Peyer's patch (tissue), 4 donors: ENCODE data around the gene BUB3. TPM values are rescaled to one million over a fixed set of nuclear protein-coding genes. Genes with fewer than 3 reads are reported as not detected.

Experiments
- DNase-seq, 3 donors: peaks; one replicate each; pipeline ENCODE4 v3.0.0-alpha.2; 2017 to 2019
- H3K27ac ChIP-seq, 4 donors: fragments of 200-600 bp; sonication (generic); one replicate each; pipeline ENCODE4 v1.5.1; 2016 to 2019
- H3K27me3 ChIP-seq, 2 donors: fragments of 200-600 bp; sonication (generic); one replicate each; pipeline ENCODE4 v1.5.1; 2019
- H3K36me3 ChIP-seq, 3 donors: fragments of 200-600 bp; sonication (generic); one replicate each; pipeline ENCODE4 v1.5.1; 2016 to 2019
- H3K4me1 ChIP-seq, 4 donors: fragments of 200-600 bp; sonication (generic); one replicate each; pipeline ENCODE4 v1.5.1; 2016 to 2019
- H3K4me3 ChIP-seq, 4 donors: fragments of 200-600 bp; sonication (generic); 1 replicate in 3 of 4; 2 replicates in 1 of 4; pipeline ENCODE4 v1.5.1; 2016 to 2019; ENCODE audit warnings: mild to moderate bottlenecking in 1 of 4
- H3K9me3 ChIP-seq, 4 donors: fragments of 200-600 bp; sonication (generic); one replicate each; pipeline ENCODE4 v1.5.1; 2016 to 2019; ENCODE audit warnings: mild to moderate bottlenecking in 1 of 4
- POLR2A ChIP-seq, 2 donors: fragments of 450-650 bp; IDR thresholded peaks; one replicate each; pipeline ENCODE4 v1.5.1; 2017; ENCODE audit warnings: antibody characterized with exemption in 2 of 2, mild to moderate bottlenecking in 2 of 2, moderate library complexity in 2 of 2
- total RNA-seq, 4 donors: library from RNA; depleted of rRNA; stranded (reverse); fragments of >200 nt; gene quantifications; one replicate each; pipeline ENCODE4 v1.1.0, GENCODE V29; 2016
- TF ChIP-seq, protein P1 (sequence below), 6 experiments: fragments of 450-650 bp in 4 of 6; fragments of 200-600 bp in 2 of 6; sonication (generic) in 1 of 6; IDR thresholded peaks; one replicate each; pipeline ENCODE4 v1.5.1; 2017 to 2019; ENCODE audit warnings: antibody characterized with exemption in 6 of 6, mild to moderate bottlenecking in 3 of 6, moderate library complexity in 1 of 6

BUB3 gene
- total RNA-seq, 4 donors from 2014 or later, result 51.1 to 168 (median 102) TPM

DNA sequence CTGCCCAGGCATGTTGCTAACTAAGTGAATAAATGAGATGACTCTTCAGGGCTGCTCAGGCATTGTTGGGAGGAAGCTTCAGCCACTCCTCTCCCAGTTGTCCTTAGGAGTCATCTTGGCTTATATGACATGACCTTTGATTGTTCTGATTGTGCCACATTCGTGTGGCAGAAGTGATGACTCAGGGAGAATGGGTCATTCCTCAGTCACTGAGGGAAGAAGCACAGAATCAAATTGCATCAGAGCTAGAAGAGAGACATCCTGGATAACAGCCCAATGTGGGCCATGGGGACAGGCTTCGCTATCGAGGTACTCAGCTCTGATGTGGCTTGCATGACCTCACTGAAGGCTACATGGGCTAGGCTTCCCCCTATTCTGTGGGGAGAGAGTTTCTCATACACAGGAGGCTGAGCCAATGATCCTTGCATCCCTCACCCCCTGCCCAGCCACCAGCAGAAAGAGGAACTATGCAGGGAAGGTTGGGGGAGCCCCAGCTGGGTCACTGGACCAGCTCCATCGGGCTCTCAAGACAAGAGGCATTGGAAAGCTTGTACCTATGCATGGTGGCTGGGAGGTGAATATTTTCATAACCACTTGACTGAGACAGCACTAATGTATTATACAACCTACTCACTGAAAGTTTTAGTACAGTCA lies 24.5 kb upstream of the BUB3 start:
- no peak for DNase-seq
- H3K27ac ChIP-seq, result no peak overlapping the region
- peaks cover 0 to 30% of the 10 kb centered on the region in 2 donors for H3K27me3 ChIP-seq
- no peak overlapping the region for H3K4me3 ChIP-seq
- no peaks in the 10 kb centered on the region for H3K36me3 ChIP-seq
- TF ChIP-seq, protein P1, sequence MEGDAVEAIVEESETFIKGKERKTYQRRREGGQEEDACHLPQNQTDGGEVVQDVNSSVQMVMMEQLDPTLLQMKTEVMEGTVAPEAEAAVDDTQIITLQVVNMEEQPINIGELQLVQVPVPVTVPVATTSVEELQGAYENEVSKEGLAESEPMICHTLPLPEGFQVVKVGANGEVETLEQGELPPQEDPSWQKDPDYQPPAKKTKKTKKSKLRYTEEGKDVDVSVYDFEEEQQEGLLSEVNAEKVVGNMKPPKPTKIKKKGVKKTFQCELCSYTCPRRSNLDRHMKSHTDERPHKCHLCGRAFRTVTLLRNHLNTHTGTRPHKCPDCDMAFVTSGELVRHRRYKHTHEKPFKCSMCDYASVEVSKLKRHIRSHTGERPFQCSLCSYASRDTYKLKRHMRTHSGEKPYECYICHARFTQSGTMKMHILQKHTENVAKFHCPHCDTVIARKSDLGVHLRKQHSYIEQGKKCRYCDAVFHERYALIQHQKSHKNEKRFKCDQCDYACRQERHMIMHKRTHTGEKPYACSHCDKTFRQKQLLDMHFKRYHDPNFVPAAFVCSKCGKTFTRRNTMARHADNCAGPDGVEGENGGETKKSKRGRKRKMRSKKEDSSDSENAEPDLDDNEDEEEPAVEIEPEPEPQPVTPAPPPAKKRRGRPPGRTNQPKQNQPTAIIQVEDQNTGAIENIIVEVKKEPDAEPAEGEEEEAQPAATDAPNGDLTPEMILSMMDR (IDR thresholded peaks at IDR 0.05), result no peak
- no peak for TF ChIP-seq POLR2A (IDR thresholded peaks at IDR 0.05)
- H3K9me3 ChIP-seq, result no peaks in the 10 kb centered on the region
- H3K4me1 ChIP-seq, result peaks cover 0 to 22% (median 10%) of the 10 kb centered on the region in 4 donors

DNA sequence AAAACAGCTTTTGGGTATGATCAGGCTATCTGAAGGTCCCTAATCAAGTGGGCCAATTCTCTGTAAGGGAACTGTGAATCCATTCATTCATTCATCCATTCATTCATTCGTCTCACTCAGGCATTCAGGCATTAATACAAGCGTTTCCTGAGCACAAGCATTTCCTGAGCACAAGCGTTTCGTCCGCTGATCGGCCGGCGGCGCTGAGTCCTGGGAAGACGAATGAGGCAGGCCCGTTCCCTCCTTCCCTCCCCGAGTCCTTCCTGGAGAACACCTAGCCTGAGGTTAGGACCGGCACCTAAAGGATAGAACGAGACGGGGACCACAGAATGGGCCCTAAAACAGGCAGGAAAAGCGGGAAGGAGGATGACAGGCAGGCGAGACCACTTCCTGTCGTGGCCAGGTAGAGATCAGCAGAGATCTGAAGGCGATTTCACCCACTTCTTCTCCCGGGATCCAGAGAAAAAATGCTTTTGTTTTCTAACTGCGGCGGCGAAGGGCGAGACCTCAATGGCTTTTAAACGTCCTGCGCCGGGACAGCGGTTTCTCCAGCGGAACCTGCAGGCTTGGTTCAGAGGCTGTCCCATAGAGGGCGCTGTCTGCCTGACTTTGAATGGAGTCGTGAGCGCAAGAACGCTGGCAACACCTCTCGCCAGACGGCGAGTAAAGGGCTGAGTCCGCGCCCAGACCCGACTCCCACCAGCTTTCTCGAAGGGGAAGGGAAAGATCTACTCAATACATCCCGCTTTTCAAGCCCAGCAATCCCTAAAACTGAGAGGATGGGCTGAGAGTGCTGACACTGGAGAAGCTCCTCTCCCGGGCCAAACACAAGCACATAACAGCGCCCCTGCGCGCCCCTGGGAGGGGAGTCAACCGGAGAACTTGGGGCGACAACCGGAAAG lies 21.4 kb upstream of the BUB3 start:
- H3K27me3 ChIP-seq, result peaks cover 0 to 60% of the 10 kb centered on the region in 2 donors
- peak overlapping the region in 2 of 4 donors; percentile 24 to 26 for H3K4me3 ChIP-seq
- H3K9me3 ChIP-seq, result no peaks in the 10 kb centered on the region
- no peak overlapping the region for H3K27ac ChIP-seq
- DNase-seq, result peak; percentile 80 to 93 (median 83)
- H3K4me1 ChIP-seq, result peaks cover 0 to 53% (median 28%) of the 10 kb centered on the region in 4 donors
- TF ChIP-seq, protein P1 (IDR thresholded peaks at IDR 0.05), result peak; percentile 65 to 92 (median 85)
- TF ChIP-seq POLR2A (IDR thresholded peaks at IDR 0.05), result no peak
- no peaks in the 10 kb centered on the region for H3K36me3 ChIP-seq

DNA sequence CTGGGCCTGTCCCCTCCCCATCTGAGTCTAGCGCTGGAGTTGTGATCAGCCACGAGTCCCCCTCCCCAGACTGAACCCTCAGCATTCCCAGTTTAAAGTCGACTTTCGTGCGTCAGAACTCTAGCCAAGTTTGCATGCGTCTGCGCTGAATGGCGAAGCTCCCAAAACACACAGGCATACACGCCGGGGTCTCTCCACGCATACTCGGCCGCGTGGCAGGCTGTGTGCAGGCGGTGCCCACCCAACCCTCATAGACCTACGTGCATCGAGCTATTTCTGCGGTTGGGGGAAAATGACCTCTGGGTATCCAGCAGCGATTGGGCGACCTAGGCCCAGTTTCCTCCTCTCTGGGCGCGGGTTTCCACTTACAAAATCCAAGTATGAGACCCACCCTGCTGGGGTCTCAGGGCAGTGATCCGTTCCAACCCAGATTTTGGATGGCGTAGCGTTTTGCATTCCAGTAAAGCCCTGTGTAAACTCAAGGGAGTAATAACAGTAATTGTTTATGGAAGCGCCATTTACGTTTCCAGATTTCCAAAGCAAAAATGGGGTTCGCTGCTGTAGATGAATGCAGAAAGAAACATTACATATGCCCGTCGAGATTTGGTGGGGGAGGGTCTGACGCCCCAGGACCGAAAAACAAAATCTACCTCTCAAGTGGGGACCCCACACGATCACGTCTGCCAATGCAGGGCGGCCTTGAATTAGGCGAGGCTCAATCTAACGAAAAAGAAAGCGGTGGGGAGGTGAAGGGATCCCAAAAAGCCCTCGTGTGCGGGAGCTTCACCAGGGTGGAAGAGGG lies 20.5 kb upstream of the BUB3 start:
- no peak overlapping the region for H3K27ac ChIP-seq
- no peaks in the 10 kb centered on the region for H3K36me3 ChIP-seq
- peaks cover 0 to 54% (median 28%) of the 10 kb centered on the region in 4 donors for H3K4me1 ChIP-seq
- H3K27me3 ChIP-seq, result peaks cover 0 to 68% of the 10 kb centered on the region in 2 donors
- no peak overlapping the region for H3K4me3 ChIP-seq
- TF ChIP-seq, protein P1 (IDR thresholded peaks at IDR 0.05), result no peak
- no peak for TF ChIP-seq POLR2A (IDR thresholded peaks at IDR 0.05)
- no peak for DNase-seq
- no peaks in the 10 kb centered on the region for H3K9me3 ChIP-seq

DNA sequence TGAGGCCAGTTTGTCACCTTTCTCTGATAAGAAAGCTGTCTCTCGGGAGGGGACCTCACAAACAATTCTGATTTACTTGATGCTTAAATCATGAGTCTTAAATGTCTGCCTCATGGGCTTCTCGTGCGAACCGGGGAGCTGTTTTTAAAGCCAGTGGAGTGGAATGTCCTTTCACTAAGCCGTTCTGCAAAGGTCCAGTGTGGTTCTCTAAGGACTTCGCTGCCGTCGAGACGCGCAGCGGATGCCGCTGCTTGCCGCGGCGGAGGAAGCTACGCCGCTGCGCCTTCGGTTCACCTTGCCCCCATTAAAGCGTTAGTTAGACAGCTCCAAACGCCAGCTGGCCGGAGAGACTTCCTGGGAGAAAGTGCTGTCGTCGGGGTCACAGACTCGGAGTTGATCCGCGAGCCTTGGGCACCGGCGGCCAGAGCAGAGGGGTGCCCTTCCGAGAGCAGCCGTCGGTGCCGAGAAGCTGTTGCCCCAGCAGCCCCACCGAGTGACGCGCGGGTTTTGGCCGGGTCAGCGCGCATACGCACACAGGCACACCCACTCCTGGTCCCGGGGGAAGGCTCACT lies 19.8 kb upstream of the BUB3 start:
- no peak for TF ChIP-seq POLR2A (IDR thresholded peaks at IDR 0.05)
- TF ChIP-seq, protein P1 (IDR thresholded peaks at IDR 0.05), result no peak
- Histone ChIP-seq H3K4me3 (no peak overlapping the region), H3K36me3 (no peaks in the 10 kb centered on the region), H3K4me1 (peaks cover 0 to 54% (median 28%) of the 10 kb centered on the region in 4 donors), H3K9me3 (no peaks in the 10 kb centered on the region), H3K27ac (no peak overlapping the region), H3K27me3 (peaks cover 0 to 74% of the 10 kb centered on the region in 2 donors)
- DNase-seq, result no peak

DNA sequence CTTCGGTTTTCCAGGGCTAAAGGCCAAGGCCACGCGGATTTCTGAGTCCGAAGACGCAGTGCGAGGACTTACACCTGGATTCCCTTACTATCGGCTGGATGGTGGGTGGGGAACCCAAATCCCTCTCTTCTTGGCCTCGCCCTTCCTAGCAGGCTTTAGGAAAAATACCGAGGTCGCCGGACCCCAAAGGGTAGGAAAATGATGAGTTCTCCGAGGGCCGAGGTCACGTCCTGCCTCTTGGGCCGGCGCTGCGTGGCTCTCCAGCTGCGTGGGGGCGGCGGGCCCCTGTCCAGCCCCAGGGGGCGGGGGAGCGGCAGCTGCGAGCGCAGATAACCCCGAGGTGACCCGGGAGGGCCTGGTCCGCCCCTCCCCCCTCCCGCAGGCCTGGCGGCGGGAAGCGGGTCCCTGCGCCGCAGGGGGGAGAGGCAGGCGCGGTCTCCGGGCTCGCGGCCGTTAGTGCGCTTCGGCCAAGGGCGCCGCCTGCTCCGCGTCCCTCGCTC lies 19.2 kb upstream of the BUB3 start:
- peak overlapping the region in 3 of 4 donors; percentile 47 to 55 (median 53) for H3K4me3 ChIP-seq

More for the DNA sequence above, 19.2 kb upstream of the BUB3 start:
- H3K27ac ChIP-seq, result no peak overlapping the region
- H3K9me3 ChIP-seq, result no peaks in the 10 kb centered on the region
- peaks cover 0 to 80% of the 10 kb centered on the region in 2 donors for H3K27me3 ChIP-seq
- TF ChIP-seq POLR2A (IDR thresholded peaks at IDR 0.05), result no peak
- TF ChIP-seq, protein P1 (IDR thresholded peaks at IDR 0.05), result no peak
- no peaks in the 10 kb centered on the region for H3K36me3 ChIP-seq
- H3K4me1 ChIP-seq, result peaks cover 0 to 54% (median 28%) of the 10 kb centered on the region in 4 donors
- DNase-seq, result no peak
